CD4-positive, alpha-beta T cell treated with Interferon alpha-2 for 1 hour (primary cell): Measurements from ENCODE around the gene PEF1.
A peak's percentile ranks its signal among the peaks of the same experiment; 100 is the strongest.

Source experiments
- DNase-seq, 2 donors: peaks; one replicate each; pipeline ENCODE4 v3.0.0-alpha.2; 2020 to 2022

PEF1 gene, protein sequence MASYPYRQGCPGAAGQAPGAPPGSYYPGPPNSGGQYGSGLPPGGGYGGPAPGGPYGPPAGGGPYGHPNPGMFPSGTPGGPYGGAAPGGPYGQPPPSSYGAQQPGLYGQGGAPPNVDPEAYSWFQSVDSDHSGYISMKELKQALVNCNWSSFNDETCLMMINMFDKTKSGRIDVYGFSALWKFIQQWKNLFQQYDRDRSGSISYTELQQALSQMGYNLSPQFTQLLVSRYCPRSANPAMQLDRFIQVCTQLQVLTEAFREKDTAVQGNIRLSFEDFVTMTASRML

GRCh38 chr1:31644560-31645273 lies at the start of gene PEF1:
Gene PEF1 (minus strand): TSS chr1:31644876. CDS start chr1:31644864, 12 bp downstream.
- peak; percentile 98 to 99 for DNase-seq

DNA sequence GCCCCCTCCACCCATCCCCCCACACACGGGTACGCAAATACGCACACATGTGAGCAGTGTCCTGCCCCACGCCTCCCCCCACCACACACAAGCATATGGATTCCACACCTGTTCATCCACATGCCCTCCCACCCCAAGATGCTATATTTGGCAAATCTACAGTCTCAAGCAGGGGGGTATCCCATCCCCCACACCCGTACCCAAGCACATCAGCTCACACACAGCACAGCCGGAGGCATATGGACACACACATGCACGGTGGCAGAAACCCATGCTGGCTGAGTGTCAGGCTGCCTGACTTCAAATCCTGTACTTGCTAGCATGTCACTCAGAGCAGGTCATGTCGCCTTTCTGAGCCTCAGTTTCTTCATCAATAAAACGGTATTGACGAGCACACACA lies 48.6 kb upstream of the PEF1 start:
- DNase-seq, result no peak

- no peak for DNase-seq
Measured at GRCh38 chr1:31691951-31692350, 47.3 kb upstream of the PEF1 start.

GRCh38 chr1:31691446-31691845 lies 46.8 kb upstream of the PEF1 start:
- DNase-seq, result no peak

DNA sequence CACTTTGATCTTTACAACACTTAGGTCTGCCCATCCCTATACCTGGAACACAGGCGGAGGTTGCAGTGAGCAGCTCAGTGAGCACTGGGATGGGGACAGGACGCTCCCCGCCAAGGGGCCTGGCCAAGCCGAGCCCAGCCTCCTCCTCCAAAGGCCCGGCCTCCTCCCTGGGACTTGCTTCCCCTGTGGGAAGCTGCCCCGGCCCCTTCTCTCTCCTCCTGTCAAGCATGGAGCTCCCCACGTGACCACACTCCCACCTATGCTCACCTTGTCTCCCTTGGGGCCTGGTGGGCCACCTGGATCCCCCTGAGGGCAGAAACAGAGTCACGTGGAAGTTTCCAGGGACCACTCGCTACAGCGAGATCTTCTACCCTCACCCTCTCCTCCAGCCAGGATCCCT lies 46.2 kb upstream of the PEF1 start:
- no peak for DNase-seq

- no peak for DNase-seq
Measured at GRCh38 chr1:31689854-31690253, 45.2 kb upstream of the PEF1 start.

DNA sequence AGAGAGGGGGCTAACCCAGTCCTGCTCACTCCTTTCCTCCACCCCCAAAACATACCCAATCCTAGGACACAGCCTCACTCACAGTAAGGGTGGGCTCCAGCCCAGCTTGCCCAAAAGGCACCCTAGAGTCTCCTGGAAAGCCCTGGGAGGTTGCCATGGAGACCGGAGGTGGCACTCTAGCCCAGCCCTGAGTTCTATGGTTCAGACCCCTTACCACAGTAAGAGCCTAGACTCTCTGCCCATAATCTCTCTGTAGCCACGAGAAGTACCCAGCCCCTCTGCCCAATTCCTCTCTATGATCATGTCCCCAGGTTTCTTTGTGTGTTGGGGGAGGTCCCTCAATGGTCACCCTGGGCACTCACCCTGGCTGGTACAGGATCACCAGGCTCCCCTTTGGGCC lies 44.7 kb upstream of the PEF1 start:
- no peak for DNase-seq

- DNase-seq, result no peak
Measured at GRCh38 chr1:31688233-31688918, 43.7 kb upstream of the PEF1 start.

- no peak for DNase-seq
Measured at GRCh38 chr1:31687601-31688000, 42.9 kb upstream of the PEF1 start.

DNA sequence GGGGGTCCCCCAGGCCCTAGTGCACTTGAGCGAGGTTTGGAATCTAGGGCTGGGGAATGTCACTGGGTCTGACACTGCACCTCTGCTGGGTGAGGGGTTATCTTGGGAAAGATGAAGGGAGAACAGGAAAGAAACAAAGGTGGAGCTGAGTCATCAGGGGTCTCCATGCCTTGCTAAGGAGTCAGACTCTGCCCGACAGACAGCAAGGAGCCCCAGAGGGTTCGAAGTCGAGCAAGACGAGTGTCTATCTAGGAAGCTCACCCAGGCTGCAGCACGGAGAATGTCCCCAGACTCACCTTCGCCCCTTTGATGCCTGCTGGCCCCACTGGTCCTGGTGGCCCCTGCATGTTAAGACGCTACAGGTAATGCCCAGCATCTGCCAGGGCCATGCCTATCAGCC lies 41.1 kb upstream of the PEF1 start:
- DNase-seq, result no peak

- no peak for DNase-seq
Measured at GRCh38 chr1:31683997-31684396, 39.3 kb upstream of the PEF1 start.

DNA sequence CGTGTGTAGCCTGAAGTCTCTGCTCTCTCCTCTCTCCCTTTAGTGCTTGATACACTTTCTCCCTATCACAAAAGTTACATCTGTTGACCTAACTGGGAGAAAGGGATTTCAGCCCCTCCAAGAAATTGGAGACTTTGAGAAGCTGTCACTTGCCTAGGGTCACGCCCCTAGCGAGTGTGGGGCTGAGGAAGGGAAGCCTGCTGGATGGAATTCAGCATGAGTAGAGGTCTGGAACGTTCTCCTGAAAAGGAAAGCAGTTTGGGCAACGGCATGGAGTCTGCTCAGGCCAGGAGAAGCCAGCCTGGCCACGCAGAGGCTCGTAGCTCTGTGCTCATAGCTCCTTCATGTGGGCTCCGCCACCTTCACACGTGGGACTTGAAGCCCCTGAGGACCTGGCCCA lies 36.7 kb upstream of the PEF1 start:
- no peak for DNase-seq

GRCh38 chr1:31679676-31680230 lies 35.1 kb upstream of the PEF1 start:
- no peak for DNase-seq

DNA sequence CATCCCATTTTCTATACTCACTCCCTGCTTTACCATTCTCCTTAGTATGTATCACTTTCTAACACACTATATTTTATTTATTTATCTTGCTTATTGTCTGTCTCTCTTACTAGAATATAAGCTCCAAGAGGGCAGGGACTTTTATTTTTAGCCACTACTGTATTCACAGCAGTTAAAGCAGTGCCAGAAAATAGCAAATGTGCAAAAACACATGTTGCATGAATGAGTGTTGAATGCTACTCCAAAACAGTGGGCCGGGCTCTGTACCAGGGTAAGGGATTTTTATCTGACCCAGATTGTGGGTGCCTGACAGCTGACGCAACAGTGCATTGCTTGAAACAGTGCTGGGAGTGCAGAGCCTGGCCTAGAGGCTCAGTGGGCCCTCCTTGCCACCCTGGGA lies 34.4 kb upstream of the PEF1 start:
- DNase-seq, result no peak

DNA sequence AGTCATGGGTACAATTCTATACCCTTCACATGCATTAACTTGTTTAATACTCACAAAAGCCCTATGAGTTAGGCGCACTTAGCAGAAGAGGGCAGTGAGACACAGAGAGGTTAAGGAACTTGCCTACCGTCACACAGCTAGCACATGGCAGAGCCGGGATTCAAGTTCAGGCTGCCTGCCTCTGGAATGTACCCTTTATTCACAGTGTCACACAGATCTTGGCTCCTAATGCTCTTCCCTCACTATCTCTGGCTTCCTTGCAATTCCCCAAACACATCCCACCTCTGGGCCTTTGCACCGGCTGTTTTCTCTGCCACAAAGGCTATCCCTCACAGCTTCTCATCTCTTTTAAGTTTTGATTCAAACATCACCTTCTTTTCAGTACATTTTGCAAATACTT lies 34.0 kb upstream of the PEF1 start:
- no peak for DNase-seq

DNA sequence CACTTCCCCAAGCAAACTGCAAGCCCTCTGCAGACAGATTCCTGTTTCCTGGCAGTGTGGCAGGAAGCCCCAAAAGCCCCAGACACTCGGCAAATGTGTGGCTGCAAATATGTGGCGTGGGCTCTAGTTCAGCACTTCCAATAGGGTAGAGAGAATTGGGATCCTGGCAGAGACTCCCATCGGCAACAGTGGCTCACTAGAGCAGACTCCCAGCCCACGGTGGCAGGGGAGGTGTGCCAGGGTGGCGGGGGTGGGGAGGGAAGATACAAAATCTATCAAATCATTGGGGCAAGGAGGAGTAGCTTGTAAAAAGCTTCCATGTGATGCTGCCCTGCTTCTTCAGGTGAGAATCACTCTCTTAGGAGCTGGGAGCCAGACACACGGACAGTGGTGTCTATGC lies 33.3 kb upstream of the PEF1 start:
- DNase-seq, result no peak

- no peak for DNase-seq
Measured at GRCh38 chr1:31677401-31677800, 32.7 kb upstream of the PEF1 start.

DNA sequence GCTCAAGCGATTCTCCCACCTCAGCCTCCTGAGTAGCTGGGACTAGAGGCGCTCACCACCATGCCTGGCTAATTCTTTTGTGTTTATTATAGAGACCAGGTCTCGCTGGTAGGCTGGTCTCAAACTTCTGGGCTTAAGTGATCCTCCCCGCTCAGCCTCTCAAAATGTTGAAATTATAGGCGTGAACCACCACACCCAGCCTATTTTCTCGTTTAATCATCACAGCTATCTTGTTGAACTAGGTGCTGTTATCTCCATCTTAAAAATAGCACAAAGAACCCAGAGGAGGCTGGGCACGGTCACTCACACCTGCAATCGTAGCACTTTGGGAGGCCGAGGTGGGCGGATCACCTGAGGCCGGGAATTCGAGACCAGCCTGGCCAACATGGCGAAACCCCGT lies 31.1 kb upstream of the PEF1 start:
- DNase-seq, result no peak

- no peak for DNase-seq
Measured at GRCh38 chr1:31675161-31675560, 30.5 kb upstream of the PEF1 start.

DNA sequence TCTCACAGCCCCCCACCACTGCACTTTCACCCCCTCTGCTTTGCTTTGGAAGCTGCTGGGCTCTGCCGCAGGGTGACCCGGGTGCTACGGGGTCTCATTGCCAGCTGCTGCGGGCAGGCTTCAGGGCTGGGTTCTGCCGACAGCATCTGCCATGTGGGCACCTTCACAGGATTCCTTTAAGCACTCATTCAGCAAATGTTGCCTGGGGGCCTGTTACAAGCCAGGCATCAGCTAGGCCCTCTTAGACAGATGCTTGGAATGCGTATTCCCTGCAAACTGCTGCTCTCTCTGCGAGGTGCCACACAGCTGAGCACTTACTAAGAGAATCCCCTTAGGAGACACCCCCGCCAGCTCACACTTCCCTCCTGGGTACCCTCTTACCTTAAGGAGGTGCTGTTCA lies 29.9 kb upstream of the PEF1 start:
- DNase-seq, result no peak

DNA sequence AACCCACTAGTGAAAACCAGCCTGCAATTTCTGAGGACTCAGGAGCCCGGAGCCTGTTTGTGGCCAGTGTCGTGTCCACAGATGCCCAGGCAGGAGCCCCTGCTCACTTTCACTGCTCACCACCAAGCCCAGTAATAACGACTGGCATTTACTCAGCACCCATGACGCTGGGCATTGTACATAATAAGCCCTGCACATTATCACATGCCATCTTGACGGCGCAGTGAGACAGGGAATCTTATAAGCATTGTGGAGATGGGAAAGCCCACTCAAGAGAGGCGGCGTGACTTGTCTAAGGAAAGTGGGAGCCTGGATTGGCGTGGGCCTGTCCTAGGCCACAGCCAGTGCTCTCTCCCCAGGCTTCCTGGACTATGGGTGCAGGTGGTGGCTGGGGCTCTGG lies 28.8 kb upstream of the PEF1 start:
- DNase-seq, result no peak

GRCh38 chr1:31672986-31673385 lies 28.3 kb upstream of the PEF1 start:
- DNase-seq, result no peak

- DNase-seq, result no peak
Measured at GRCh38 chr1:31671561-31672201, 27.0 kb upstream of the PEF1 start.
